Measurements from ENCODE around the gene ABCA6.
"Not testable (repeated sequence)": the region's sequence is repeated elsewhere in the genome, so short reads cannot be mapped to it uniquely, and the experiment has no call there.

ABCA6 gene

DNA sequence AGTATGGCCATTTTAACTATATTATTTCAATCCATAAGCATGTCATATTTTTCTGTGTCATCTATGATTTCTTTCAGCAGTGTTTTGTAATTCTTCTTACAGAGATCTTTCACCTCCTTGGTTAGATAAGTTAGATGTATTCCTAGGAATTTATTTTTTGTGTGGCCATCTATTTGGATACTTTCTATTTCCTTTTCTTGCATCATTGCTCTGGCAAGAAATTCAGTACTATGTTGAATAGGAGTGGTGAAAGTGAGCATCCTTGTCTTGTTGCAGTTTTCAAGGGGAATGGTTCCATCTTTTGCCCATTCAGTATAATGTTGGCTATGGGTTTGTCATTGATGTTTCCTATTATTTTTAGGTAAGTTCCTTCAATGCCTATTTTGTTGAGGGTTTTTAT lies 65.9 kb downstream of the ABCA6 start:
- no peak for DNase-seq (ENCODE audit: low read depth)
- TF ChIP-seq, protein P1, sequence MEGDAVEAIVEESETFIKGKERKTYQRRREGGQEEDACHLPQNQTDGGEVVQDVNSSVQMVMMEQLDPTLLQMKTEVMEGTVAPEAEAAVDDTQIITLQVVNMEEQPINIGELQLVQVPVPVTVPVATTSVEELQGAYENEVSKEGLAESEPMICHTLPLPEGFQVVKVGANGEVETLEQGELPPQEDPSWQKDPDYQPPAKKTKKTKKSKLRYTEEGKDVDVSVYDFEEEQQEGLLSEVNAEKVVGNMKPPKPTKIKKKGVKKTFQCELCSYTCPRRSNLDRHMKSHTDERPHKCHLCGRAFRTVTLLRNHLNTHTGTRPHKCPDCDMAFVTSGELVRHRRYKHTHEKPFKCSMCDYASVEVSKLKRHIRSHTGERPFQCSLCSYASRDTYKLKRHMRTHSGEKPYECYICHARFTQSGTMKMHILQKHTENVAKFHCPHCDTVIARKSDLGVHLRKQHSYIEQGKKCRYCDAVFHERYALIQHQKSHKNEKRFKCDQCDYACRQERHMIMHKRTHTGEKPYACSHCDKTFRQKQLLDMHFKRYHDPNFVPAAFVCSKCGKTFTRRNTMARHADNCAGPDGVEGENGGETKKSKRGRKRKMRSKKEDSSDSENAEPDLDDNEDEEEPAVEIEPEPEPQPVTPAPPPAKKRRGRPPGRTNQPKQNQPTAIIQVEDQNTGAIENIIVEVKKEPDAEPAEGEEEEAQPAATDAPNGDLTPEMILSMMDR (conservative IDR thresholded peaks at IDR 0.05; ENCODE audit: low read depth, low read length) = no peak
- H3K4me3 ChIP-seq (ENCODE audit: low read length) = no peak overlapping the region

DNA sequence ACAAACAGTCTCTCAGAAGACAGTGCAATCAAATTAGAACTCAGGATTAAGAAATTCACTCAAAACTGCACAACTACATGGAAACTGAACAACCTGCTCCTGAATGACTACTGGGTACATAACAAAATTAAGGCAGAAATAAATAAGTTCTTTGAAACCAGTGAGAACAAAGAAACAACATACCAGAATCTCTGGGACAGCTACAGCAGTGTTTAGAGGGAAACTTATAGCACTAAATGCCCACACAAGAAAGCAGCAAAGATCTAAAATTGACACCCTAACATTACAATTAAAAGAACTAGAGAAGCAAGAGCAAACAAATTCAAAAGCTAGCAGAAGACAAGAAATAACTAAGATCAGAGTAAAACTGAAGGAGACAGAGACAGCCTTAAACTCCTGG lies 68.3 kb downstream of the ABCA6 start:
- DNase-seq (ENCODE audit: low read depth); H3K4me3 ChIP-seq (ENCODE audit: low read length): not testable (repeated sequence)

DNA sequence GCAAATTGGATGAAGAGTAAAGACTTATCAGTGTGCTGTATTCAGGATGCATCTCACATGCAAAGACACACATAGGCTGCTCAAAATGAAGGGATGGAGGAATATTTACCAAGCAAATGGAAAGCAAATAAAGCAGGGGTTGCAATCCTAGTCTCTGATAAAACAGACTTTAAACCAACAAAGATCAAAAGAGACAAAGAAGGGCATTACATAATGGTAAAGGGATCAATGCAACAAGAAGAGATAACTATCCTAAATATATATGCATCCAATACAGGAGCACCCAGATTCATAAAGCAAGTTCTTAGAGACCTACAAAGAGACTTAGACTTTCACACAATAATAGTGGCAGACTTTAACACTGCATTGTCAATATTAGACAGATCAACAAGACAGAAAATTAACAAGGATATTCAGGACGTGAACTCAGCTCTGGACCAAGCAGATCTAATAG lies 68.9 kb downstream of the ABCA6 start:
- DNase-seq (ENCODE audit: low read depth); H3K4me3 ChIP-seq (ENCODE audit: low read length): not testable (repeated sequence)

DNA sequence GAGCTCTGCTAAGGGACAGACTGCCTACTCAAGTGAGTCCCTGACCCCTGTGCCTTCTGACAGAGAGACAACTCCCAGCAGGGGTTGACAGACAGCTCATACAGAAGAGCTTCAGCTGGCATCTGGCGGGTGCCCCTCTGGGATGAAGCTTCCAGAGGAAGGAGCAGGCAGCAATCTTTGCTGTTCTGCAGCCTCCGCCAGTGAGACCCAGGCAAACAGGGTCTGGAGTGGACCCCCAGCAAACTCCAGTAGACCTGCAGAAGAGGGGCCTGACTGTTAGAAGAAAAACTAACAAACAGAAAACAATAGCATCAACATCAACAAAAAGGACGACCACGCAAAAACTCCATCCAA lies 70.5 kb downstream of the ABCA6 start:
- not testable (repeated sequence) for DNase-seq (ENCODE audit: low read depth); H3K4me3 ChIP-seq (ENCODE audit: low read length)

DNA sequence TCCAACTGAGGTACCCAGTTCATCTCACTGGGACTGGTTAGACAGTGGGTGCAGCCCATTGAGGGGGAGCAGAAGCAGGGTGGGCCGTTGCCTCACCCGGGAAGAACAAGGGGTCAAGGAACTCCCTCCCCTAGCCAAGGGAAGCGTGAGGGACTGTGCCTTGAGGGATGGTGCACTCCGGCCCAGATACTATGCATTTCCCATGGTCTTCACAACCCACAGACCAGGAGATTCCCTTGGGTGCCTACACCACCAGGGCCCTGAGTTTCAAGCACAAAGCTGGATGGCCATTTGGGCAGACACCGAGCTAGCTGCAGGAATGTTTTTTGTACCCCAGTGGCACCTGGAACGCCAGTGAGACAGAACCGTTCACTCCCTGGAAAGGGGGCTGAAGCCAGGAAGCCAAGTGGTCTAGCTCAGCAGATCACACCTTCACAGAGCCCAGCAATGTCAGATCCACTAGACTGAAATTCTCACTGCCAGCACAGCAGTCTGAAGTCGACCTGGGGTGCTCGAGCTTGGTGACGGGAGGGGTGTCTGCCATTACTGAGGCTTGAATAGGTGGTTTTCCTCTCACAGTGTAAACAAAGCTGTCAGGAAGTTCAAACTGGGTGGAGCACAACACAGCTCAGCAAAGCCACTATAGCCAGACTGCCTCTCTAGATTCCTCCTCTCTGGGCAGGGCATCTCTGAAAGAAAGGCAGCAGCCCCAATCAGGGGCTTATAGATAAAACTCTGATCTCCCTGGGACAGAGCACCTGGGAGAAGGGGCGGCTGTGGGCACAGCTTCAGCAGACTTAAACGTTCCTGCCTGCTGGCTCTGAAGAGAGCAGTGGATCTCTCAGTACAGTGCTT lies 71.1 kb downstream of the ABCA6 start:
- not testable (repeated sequence) for H3K4me3 ChIP-seq (ENCODE audit: low read length); DNase-seq (ENCODE audit: low read depth)

DNA sequence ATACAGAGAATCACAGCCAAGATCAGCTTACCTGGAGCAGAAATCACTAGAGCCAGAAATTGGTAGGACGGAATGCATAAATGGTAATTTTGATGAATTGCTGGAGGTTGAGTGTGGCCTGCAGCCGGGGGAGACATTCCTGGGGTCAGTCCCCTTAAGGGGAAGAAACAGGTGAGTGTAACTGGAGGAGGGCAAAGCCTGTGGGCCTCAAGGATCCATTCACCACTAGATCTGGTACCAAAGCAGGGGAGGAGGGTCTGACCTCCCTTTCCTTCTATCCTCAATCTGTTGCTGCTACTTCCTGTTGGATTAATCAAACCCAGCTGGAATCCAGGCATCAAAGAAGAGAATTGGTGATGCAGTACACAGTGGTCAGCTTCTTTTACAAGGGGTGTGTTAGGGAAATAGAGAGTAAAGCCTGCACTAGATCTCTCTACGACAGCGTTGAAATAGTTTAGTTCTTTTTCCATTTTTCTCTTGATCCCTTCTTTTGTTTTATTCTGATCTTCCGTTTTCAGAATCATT lies 72.4 kb downstream of the ABCA6 start:
- TF ChIP-seq, protein P1 (conservative IDR thresholded peaks at IDR 0.05; ENCODE audit: low read depth, low read length) = no peak
- H3K4me3 ChIP-seq (ENCODE audit: low read length) = no peak overlapping the region
- DNase-seq (ENCODE audit: low read depth) = no peak

DNA sequence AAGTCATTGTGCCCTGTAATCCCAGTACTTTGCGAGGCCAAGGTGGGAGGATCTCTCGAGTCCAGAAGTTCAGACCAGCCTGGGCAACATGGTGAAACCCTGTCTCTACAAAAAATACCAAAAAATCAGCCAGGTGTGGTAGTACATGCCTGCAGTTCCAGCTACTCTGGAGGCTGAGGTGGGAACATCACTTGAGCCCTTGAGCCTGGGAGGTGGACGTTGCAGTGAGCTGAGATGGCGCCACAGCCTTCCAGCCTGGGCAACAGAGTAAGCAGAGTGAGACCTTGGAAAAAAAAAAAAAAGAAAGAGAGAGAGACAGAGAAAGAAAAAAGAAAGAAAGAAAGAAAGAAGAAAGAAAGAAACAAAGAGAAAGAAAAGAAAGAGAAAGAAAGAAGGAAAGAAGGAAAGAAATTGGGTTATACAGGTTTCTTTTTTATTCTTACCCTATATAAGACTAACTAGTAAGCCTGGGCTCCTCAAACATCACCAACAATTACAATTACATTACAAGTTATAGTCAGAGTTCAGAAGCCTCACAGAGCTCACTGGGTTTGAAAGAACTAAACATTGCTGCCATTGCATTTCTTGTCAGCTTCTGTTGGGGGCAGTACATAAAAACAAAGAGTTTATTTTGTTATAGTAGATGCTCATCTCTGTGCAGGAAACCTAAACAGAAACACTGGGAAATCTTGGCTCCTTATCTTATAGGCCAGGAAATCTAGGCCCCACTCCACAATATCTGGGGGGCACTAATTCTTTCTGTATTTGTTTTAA lies 74.2 kb downstream of the ABCA6 start:
- no peak overlapping the region for H3K4me3 ChIP-seq (ENCODE audit: low read length)
- TF ChIP-seq, protein P1 (conservative IDR thresholded peaks at IDR 0.05; ENCODE audit: low read depth, low read length) = no peak
- DNase-seq (ENCODE audit: low read depth) = no peak

DNA sequence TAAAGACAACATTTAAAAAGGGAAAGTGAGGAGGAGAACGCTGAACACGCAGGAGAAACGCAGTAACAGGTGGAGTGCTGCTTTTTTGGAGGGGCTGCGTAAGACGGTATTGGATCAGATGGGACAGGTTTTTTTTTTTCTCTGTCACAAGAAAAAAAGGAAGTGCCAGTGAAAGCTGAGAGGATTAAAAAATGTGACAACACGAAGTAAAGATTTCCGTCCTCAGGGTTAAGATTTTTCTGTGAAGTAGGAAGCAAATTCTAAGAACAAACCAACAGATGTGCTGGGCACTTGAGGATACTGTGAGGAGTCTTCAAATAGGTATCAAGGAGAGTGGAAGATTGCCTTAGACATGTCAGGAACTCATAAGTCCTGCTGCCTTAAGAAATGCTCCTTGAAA lies 75.2 kb downstream of the ABCA6 start:
- TF ChIP-seq, protein P1 (conservative IDR thresholded peaks at IDR 0.05; ENCODE audit: low read depth, low read length) = no peak
- no peak for DNase-seq (ENCODE audit: low read depth)
- H3K4me3 ChIP-seq (ENCODE audit: low read length) = no peak overlapping the region

DNA sequence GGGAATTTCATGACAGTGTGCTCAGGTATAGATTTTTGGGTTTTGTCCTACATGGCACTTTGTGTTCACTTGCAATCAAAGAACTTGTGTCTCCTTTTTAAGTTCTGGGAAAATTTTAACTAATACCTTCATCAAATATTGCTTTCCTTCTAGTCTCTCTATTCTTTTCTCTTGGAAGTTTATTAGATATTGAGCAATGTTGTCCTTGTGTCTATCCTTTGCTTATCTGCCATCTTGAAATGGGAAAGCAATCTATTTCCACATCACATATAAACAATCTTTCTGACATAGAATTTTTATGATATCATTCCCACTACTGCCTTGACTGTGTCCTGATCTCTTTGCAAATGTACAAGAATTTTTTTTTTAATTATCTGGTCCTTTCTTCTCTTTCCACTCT lies 76.6 kb downstream of the ABCA6 start:
- no peak for DNase-seq (ENCODE audit: low read depth)
- TF ChIP-seq, protein P1 (conservative IDR thresholded peaks at IDR 0.05; ENCODE audit: low read depth, low read length) = no peak
- H3K4me3 ChIP-seq (ENCODE audit: low read length) = no peak overlapping the region

Measured in retinal pigment epithelial cell (primary cell).